Measurements from ENCODE around the gene USP32.

The USP32 gene

DNA sequence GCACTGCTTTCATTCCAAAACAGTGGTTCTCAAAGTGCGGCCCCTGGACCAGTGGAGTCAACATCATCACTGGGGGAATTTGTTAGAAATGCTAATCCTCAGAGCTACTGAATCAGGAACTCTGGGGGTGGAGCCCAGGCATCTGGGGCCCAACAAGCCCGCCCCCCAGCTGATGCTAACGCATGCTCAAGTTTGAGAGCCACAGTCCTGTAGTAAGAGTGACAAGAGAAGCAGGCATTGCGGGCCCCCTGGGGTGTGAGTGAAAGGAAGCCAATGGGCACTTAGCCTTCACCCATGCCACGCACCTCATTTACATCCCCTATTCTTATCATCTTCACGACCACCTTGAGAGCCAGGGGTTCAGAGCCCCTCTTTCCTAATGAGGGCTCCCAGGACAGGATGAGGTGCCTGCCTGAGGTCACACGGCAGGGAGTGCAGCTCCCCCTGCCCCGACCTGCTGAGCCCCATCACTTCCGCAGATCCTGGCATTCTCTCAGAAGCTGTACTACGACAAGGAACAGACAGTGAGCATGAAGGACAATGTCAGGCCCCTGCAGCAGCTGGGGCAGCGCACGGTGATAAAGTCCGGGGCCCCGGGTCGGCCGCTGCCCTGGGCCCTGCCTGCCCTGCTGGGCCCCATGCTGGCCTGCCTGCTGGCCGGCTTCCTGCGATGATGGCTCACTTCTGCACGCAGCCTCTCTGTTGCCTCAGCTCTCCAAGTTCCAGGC is 233.0 kb downstream of the USP32 start:
- DNase-seq (ENCODE audit: low read depth in 4 of 4, low spot score in 1 of 4) = no peak

DNA sequence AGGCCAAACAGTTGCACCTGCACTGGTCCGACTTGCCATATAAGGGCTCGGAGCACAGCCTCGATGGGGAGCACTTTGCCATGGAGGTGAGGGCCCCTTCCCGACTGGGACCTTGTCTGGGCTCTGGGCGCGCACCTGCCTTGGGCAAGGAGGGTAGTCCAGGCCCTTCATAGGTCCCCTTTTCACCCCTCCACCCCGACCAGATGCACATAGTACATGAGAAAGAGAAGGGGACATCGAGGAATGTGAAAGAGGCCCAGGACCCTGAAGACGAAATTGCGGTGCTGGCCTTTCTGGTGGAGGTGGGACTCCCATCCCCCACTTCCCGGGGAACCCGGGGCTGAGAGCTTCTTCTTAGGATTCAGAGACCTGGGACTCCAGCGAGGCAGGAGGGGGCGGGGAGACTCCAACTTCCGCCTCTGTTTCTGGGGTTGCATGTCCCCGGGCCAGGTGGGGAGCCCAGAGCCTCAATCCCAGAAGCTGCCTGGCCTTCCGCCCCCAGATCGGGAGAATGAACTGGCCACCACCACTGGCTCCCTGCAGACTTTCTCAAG is 234.4 kb downstream of the USP32 start:
- DNase-seq (ENCODE audit: low read depth in 4 of 4, low spot score in 1 of 4) = no peak

DNA sequence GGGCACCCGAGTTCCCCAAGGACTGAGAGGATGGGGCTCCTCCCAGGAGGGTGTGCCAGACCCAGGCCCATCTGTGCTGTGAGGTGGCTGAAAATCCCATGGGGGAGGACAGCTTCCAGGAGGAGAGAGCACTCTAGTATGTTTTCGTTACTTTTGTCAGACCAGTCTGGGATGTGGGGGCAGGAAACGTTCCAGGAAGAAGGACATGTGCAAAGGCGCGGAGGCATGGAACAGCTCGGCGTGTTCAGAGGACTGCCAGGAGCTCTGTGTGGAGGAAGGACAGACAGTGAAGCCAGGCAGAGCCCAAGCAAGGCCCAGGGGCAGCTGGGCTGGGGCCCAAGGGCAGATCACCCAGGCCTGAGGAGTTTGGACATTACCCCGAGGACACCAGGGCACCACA is 235.2 kb downstream of the USP32 start:
- no peak for DNase-seq (ENCODE audit: low read depth in 4 of 4, low spot score in 1 of 4)

DNA sequence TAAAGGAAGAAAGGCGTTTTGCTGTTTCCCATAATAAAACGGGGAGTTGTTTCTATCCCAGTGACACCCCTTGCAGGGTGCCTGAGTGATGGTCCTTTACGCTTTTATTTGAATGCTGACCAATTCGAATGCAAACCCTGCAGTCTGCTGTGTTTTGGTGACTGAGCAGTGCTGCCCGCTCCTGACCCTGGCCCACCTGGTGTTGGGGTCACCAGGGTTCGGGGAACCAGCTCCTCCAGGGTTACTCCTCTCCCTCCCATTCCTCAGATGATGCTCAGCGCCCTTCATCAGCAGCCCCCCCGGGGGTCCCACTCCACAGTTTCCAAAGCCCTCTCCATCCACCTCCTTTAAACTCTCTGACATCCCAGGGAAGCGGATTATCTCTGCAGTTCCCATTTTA is 236.1 kb downstream of the USP32 start:
- no peak for DNase-seq (ENCODE audit: low read depth in 4 of 4, low spot score in 1 of 4)

DNA sequence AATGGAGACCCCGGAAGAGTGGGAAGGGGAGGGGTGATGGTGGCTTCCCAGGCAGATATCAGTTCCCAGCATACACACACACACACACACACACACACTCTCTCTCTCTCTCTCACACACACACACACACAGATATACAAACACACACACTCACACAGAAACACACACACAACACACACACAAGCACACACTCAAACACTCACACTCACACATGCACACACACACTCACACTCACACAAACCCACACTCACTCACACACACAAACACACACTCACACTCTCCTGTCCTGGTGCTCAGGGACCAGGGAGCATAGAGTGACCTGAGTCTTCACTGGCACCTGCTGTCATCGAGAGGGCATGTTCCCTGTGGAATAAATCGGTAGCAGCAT is 236.5 kb downstream of the USP32 start:
- no peak for DNase-seq (ENCODE audit: low read depth in 4 of 4, low spot score in 1 of 4)

DNA sequence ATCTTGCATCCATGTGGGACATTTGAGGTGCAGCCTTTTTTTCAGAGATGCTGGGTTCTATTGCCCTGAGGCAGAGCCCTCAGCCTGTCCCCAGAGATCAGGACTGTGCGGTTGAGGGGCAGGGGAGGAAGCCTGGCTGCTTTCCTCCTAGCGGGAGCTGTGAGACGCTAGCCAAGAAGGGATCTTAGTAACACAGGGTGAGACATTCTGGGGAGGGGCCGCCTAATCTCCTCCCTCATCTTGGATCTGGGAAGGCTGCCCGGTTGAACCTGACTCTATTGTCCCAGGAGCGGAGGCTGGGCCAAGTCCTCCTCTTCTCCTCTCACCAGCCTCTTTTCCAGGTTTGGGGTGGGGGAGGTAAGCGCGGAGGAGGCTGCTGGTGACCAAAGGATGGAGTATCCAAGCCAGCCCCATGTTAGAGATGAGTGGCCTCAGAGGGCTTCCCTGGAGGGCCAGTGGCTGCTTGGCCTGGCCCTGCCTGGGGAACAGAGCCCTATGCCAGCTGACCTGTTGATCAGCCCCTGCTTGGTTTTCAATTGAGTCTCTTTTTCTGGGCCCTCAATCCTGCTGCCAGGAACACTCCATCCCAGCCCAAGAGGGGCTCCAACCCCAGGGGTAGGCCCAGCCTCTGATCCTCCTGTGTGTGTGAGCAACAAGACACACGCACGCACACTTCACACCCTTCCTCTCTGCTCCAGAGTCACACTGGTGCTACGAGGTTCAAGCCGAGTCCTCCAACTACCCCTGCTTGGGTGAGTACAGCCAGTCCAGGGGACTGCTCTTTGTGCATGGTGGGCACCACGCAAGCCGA is 237.1 kb downstream of the USP32 start:
- DNase-seq (ENCODE audit: low read depth in 4 of 4, low spot score in 1 of 4) = no peak

DNA sequence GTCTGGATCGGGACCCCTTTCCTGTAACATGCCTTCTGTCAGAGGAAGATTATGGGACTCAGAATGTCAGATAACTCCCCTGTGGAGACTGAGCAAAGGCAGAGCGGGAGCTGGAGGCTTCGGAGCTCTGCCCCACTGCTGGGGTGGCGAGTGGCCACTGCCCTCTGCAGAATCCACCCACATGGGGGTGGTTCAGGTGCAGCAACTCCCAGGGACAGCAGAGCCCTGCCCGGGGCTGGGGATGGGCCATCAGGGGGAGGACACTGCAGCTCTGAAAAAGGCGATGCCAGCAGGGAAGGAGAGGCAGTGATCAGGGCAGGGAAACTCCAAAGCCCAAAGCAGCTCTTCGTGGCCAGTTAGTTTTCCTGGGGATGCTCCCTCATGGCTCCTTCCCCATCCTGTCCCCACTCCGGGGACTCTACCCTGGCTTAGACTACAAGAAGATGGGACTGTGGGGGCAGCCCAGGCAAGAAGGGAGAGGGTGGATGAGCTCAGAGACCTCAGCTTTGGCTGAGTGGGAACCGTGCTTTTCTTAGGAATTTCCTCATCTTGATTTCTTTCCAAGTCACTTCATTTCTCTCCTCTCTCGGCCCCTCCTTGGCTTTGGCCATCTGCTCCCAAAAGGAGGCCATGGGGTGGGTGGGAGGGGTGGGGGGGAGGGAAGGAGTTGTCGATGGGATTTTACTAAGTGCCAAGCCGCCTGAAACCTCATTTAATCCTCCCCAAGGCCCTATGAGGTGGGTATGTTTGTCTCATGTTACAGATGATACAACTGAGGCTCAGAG is 238.1 kb downstream of the USP32 start:
- no peak for DNase-seq (ENCODE audit: low read depth in 4 of 4, low spot score in 1 of 4)

DNA sequence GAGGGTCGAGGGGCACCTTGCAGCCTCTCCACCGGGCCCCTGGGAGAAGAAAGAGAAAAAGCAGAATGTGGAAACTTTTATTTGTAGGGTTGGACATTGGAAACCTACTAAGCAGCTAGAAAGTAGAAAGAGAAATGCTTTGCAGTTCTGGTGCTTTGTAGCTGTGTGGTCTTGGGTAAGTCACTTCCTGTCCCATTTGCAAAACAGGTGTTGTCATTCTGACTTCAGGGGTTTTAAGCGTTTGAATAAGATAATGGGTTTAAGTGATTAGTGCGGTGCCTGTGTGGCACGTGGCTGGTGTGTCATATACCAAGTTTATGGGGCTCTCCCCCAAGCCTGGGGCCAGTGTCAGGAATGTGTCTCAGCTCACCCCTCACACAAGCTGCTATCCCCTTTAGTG is 240.6 kb downstream of the USP32 start:
- no peak for DNase-seq (ENCODE audit: low read depth in 4 of 4, low spot score in 1 of 4)

DNA sequence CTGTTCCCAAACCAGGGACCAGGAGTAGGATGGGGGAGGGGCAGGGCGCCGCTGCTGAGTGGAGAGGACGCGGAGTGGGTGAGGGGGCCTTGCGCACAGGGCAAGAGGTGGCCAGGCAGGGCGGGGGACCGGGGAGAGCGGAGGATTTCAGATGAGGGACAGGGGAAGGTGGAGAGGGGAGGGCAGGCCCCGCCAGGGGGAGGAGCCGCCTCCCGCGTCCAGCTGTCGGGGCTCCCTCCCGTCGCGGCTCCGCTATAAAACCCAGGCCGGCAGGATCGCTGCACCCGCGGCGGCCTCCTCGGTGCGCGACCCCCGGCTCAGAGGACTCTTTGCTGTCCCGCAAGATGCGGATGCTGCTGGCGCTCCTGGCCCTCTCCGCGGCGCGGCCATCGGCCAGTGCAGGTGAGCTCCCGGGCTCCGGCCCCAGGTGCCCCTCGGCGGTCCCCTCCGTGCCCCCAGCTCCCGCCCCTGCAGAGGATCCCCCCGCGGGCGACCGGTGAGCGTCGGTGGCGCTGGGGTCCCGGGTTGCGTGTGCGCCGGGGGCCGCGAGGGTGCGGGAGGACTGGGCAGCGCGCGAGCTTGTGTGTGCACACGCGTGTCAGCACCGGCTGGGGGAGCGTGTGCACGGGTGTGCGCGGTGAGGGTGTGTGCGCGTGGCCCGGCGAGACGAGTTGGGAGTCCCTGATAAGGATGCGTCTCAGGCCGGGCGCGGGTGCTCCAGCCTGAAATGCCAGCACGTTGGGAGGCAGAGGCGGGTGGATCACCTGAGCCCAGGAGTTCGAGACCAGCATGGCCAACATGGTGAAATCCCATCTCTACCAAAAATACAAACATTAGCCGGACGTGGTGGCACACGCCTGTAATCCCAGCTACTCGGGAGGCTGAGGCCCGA is 242.0 kb downstream of the USP32 start, which contains the start of gene CA4:
Gene CA4, plus strand, starts transcription at position 283 of the 892 bp plus-strand sequence. Its CDS starts 62 bp downstream, at position 345.
- no peak for DNase-seq (ENCODE audit: low read depth in 4 of 4, low spot score in 1 of 4)

DNA sequence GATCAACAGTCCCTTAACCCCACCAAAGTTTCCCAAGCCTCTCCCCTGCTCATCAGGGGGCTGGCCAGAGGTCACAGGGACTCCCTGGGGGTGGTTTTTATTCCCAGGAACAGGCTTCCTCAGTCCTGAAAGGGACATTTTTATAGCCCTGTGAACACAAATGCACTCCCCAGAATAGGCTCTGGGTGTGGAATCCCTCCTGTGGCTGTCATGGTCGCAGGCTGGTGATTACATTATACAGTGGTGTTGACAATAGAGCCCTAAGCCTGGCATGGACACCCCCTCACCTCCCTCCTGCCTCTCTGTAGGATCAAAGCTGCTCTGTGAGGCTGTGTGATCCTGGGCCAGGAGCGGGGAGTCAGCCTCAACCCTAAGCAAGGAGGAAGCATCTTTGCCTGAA is 243.6 kb downstream of the USP32 start:
- DNase-seq (ENCODE audit: low read depth in 4 of 4, low spot score in 1 of 4) = no peak

DNA sequence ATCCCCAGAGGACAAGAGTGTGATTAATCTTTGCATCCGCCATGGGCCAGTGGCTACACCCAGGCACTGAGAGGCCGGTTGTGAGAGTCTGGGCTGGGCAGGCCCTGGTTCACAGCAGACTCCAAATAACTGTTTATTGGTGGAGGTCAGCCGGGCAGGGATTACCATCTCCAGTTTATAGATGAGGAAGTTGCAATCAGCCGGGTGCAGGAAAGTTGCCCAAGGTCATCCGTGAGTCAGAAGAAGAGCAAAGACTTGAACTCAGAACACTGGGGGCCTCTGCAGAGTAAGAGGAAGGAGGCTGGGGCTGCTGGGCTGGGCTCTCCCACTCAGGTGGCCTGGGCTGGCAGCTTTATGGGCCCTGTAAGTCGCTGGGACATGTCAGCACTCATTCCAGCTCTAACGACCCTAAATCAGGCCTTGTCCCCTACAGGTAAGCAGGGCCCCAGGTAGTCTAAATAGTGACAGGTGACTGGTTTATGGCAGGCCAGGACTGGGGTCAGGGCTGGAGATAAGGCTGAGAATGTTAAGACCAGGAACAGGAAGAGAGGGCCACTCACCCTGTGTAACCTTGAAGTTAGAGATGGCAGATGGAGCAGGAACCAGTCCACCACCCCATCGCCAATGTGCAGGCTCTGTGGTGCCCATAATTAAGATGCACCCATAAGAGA is 244.2 kb downstream of the USP32 start:
- DNase-seq (ENCODE audit: low read depth in 4 of 4, low spot score in 1 of 4) = no peak

DNA sequence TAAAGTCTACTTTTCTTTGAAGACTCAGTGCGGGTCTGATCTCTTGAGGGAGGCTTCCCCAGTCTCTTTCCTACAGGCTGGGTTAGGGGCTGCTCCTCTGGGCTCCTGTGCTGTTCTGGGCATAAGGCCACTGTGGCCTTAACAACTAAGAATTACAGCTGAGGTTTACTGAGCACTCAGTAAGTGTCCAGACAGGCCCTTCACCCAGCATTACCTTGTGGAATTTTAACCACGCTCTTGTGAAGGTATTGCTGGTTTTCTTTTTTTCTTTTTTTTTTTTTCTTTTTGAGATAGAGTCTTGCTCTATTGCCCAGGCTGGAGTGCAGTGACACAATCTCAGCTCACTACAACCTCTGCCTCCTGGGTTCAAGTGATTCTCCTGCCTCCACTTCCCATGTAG is 245.7 kb downstream of the USP32 start:
- DNase-seq (ENCODE audit: low read depth in 4 of 4, low spot score in 1 of 4) = no peak

DNA sequence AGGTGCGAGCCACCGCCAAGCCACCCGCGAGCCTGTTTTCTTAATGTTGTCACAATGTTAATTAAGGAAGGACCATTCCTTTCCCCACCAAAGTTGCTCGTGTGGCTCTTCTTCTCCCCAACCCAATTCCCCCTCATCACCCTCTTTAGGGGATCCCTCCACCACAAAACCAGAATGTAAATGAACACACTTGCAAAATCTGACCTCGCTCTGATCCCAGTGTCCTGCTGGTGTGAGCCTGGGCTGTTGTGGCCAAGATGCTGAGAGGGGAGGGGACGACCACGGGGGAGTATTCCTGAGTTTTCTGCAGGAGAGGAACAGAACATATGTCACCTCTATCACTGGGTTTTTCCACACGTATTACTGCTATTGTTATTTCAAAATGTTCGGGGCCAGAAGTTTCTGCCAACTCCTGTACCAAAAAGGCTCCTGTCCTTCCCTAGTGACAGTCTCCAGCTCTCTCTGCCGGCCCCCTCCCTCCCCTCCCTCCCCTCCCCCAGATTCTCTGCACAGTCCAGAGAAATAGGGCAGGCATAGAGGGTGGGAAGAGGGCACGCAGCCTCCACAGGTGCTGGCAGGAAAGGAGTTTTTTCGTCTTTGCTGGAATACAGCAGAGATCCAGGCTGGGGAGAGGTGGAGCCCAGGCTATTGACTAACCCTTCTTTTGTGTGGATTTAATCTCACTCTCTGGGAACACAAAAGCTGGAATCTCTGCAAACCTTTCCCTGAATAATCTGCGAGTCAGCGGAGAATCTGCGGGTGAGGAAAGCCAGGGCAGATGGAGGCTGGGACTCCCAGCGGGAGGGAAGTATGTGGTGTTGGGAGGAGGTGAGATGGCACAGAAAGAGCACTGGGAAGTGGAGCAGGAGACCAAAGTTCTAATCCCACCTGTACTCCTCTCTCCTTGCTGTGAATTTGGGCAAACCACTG is 246.7 kb downstream of the USP32 start:
- no peak for DNase-seq (ENCODE audit: low read depth in 4 of 4, low spot score in 1 of 4)

DNA sequence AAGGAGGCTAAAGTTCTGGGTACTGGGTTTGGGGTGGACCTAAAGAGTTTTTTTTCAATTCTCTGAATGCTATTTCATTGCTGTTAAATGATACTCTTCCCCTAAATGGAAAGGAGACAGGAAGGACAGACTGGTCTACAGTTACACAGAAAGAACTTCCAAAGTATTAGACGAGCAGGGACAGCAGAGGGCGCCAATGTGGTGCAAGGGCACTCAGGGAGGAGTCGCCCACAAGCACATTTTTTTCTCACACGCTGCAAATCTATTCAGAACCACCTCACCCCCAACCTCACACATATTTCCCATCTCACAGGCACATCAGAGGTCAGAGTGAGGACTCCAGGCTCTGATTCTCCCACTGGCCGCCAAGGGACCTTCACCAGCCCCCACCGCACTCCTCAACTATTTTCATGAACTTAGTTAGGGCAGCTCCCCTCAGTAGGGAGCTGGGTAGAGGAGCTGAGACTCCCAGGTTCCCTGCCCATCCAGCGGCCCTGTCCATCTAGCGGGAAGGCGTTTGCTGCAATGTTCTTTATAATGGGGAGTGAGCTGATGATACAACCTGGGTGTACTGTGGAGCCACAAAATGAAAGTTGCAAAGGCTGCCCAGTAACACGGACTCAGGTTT is 248.9 kb downstream of the USP32 start:
- DNase-seq (ENCODE audit: low read depth in 4 of 4, low spot score in 1 of 4) = peak; percentile 62 to 71 (median 66)

DNA sequence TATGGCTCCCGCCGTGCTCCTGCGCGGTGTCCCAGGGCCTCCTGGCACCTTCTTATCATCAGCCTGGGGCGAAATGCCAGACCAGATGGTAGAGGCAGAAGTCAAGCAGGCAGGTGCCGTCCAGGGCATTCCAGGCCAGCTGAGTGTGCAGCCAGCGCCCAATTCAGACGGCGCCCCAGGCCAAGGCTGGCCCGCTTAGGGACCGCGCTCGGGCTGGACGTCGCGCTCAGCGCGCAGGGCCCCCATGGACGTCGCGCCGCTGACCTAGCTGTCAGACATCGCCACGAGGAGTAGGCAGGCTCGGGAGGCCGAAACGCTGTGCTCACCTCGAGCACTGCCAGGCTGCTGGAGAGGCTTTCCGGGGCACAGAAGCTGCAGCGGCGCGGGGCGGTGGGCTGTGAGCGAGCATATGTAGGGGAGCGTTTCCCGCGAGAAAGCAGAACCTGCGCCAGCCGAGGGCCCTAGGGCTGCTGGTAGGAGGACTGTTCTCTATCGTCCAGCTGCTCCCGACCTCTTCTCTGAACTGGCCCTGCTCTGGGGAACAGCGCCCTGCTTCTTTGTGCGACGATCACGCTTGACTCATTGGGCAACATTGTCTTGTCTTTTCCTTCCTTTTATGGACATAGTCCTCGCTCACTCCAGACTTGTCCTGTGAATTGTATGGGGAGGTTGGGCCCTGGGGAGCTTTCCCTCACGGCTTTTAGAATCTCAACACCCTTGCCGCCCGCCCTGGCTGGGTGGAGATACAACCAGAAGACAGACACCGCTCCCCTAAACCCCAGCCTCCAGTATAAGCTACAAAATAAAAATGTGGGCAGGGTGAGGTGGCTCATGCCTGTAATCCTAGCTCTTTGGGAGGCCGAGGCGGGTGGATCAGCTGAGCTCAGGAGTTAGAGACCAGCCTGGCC is 250.6 kb downstream of the USP32 start:
- no peak for DNase-seq (ENCODE audit: low read depth in 4 of 4, low spot score in 1 of 4)

DNA sequence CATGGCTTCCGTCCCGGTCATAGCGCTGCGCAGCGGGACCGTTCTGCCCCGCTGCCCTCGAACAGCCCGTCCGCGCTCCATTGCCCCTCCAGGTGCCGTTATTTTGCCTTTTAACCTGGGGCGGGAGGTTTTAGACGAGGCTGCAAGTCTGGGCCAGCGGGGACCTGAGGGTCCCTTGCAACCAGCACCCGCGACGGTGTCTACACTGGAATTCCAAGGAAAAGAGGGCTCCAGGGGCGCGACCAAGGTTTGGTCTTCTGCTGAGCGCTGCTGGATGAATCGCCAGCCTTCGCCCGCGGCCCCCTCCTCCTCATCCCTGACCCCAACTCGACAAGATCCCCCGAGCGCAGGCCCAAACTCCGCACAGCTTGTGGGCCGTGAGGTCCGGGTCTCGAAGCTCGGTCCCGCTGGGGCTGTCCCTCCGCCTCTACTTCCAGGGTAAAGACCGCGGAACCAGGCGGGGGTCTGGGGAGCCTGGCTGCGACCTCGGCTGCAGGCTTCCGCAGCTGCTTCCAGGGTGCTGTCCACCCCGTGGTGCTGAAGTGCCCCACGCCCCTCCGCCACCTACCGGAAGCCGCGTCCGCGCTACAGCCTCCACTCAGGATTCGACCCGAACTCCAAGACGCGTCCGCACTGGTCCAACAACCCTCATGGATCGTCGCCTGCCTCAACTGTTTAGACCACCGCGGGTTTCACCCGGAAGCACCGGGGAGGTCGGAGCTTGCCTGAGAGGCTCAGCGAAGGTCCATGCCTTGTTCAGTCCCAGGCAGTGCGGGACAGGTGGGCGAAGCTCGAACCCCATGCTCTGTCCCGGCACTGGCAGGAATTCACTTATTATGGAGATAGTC is 252.3 kb downstream of the USP32 start:
- DNase-seq (ENCODE audit: low read depth in 4 of 4, low spot score in 1 of 4) = peak; percentile 29 to 46 (median 36)

All from stimulated activated CD4-positive, alpha-beta T cell treated with anti-CD3 and anti-CD28 coated beads, Interleukin-1b, Interleukin-23, amount 100 ng/mL, for 24 hours (primary cell).